GM18511 (cell line): ENCODE measurements around the gene BAIAP3.

Source experiments
- ATAC-seq: cut with Tn5 transposase; IDR thresholded peaks from one replicate; pipeline ENCODE4 v1.9.1; 2021; ENCODE audit warnings: mild to moderate bottlenecking, moderate library complexity; ENCODE audit not compliant: unreplicated experiment

Gene BAIAP3

GRCh38 chr16:1330931-1331711, 2.3 kb upstream of the BAIAP3 start:
- ATAC-seq = no peak

- ATAC-seq = peak; percentile 69
Observed at GRCh38 chr16:1331712-1332617, 1.5 kb upstream of the BAIAP3 start.

- no peak for ATAC-seq
Observed at GRCh38 chr16:1332618-1333148, 762 bp upstream of the BAIAP3 start.

- no peak for ATAC-seq
Observed at GRCh38 chr16:1333854-1334700, 632 bp downstream of the BAIAP3 start.

- ATAC-seq = no peak
Observed at GRCh38 chr16:1334739-1335138, 1.3 kb downstream of the BAIAP3 start.

- no peak for ATAC-seq
Observed at GRCh38 chr16:1335211-1335971, 1.9 kb downstream of the BAIAP3 start.

- ATAC-seq = no peak
Observed at GRCh38 chr16:1335996-1336395, 2.6 kb downstream of the BAIAP3 start.

- no peak for ATAC-seq
Observed at GRCh38 chr16:1336619-1337018, 3.2 kb downstream of the BAIAP3 start.

GRCh38 chr16:1337486-1337885, 4.0 kb downstream of the BAIAP3 start:
- ATAC-seq = no peak

- ATAC-seq = no peak
Observed at GRCh38 chr16:1338119-1338730, 4.8 kb downstream of the BAIAP3 start.

GRCh38 chr16:1338855-1339675, 5.6 kb downstream of the BAIAP3 start:
- no peak for ATAC-seq

- no peak for ATAC-seq
Observed at GRCh38 chr16:1340730-1341494, 7.5 kb downstream of the BAIAP3 start.

GRCh38 chr16:1341495-1342420, 8.3 kb downstream of the BAIAP3 start:
- ATAC-seq = no peak

GRCh38 chr16:1342526-1343427, 9.3 kb downstream of the BAIAP3 start:
- peak; percentile 86 for ATAC-seq

- no peak for ATAC-seq
Observed at GRCh38 chr16:1343428-1344242, 10.2 kb downstream of the BAIAP3 start.
